CD4-positive, alpha-beta T cell treated with Interferon gamma for 1 hour (primary cell): ENCODE data around the gene UHMK1.

Source experiments
- DNase-seq: peaks from one replicate; pipeline ENCODE4 v3.0.0-alpha.2; 2020

UHMK1 gene

GRCh38 chr1:162530988-162531319 lies 33.3 kb downstream of the UHMK1 start:
- no peak for DNase-seq

- no peak for DNase-seq
Measured at GRCh38 chr1:162535501-162535900, 37.9 kb downstream of the UHMK1 start.

- no peak for DNase-seq
Measured at GRCh38 chr1:162536511-162536910, 38.9 kb downstream of the UHMK1 start.

GRCh38 chr1:162537216-162537615 lies 39.6 kb downstream of the UHMK1 start:
- DNase-seq: no peak

GRCh38 chr1:162538815-162539431 lies 41.3 kb downstream of the UHMK1 start:
- no peak for DNase-seq

GRCh38 chr1:162541619-162542141 lies 44.1 kb downstream of the UHMK1 start:
- no peak for DNase-seq

- no peak for DNase-seq
Measured at GRCh38 chr1:162543228-162543627, 45.6 kb downstream of the UHMK1 start.

GRCh38 chr1:162548170-162548569 lies 50.6 kb downstream of the UHMK1 start:
- DNase-seq: peak; percentile 33

- no peak for DNase-seq
Measured at GRCh38 chr1:162549001-162549400, 51.4 kb downstream of the UHMK1 start.

- DNase-seq: no peak
Measured at GRCh38 chr1:162550925-162551324, 53.3 kb downstream of the UHMK1 start.

GRCh38 chr1:162551969-162552683 lies 54.5 kb downstream of the UHMK1 start:
- DNase-seq: no peak

GRCh38 chr1:162552684-162553252 lies 55.1 kb downstream of the UHMK1 start:
- DNase-seq: no peak

- no peak for DNase-seq
Measured at GRCh38 chr1:162554258-162554657, 56.6 kb downstream of the UHMK1 start.

GRCh38 chr1:162557536-162557935 lies 59.9 kb downstream of the UHMK1 start:
- DNase-seq: no peak

- DNase-seq: no peak
Measured at GRCh38 chr1:162560303-162561036, 62.9 kb downstream of the UHMK1 start.

- DNase-seq: peak; percentile 98
Measured at GRCh38 chr1:162561037-162561615, 63.5 kb downstream of the UHMK1 start.

GRCh38 chr1:162561616-162562469 lies 64.2 kb downstream of the UHMK1 start, which contains the start of gene UAP1:
TSS of gene UAP1 (plus strand) at chr1:162561722. CDS start at chr1:162566069, 4,347 bp downstream.
- DNase-seq: no peak

GRCh38 chr1:162562470-162562828 lies 64.8 kb downstream of the UHMK1 start:
- no peak for DNase-seq

- no peak for DNase-seq
Measured at GRCh38 chr1:162564762-162565218, 67.2 kb downstream of the UHMK1 start.

- DNase-seq: no peak
Measured at GRCh38 chr1:162565460-162565859, 67.8 kb downstream of the UHMK1 start.

GRCh38 chr1:162566870-162567269 lies 69.3 kb downstream of the UHMK1 start:
- no peak for DNase-seq

- DNase-seq: no peak
Measured at GRCh38 chr1:162568802-162569201, 71.2 kb downstream of the UHMK1 start.
